Vagina (tissue), 2 donors: ENCODE measurements around the gene CTDSP1. TPM values are rescaled to one million over a fixed set of nuclear protein-coding genes. Genes with fewer than 3 reads are reported as not detected.

Source experiments
- DNase-seq, 2 donors: peaks; one replicate each; pipeline ENCODE4 v3.0.0-alpha.2; 2017; ENCODE audit errors: extremely low spot score in 2 of 2
- H3K27ac ChIP-seq: fragments of 200-600 bp; sonication (generic); one replicate; pipeline ENCODE4 v1.5.1; 2019
- H3K27me3 ChIP-seq: fragments of 200-600 bp; sonication (generic); one replicate; pipeline ENCODE4 v1.5.1; 2019
- H3K36me3 ChIP-seq, 2 donors: fragments of 200-600 bp; sonication (generic); one replicate each; pipeline ENCODE4 v1.5.1; 2017 to 2019
- H3K4me1 ChIP-seq: fragments of 200-600 bp; sonication (generic); one replicate; pipeline ENCODE4 v1.5.1; 2019
- H3K4me3 ChIP-seq, 2 donors: fragments of 200-600 bp; sonication (generic); 1 replicate in 1 of 2; 2 replicates in 1 of 2; pipeline ENCODE4 v1.5.1; 2016 to 2019
- H3K9me3 ChIP-seq: fragments of 200-600 bp; sonication (generic); one replicate; pipeline ENCODE4 v1.5.1; 2019
- POLR2A ChIP-seq, 2 donors: fragments of 450-650 bp; IDR thresholded peaks; one replicate each; pipeline ENCODE4 v1.6.1; 2017; ENCODE audit warnings: antibody characterized with exemption in 2 of 2, mild to moderate bottlenecking in 2 of 2, moderate library complexity in 2 of 2
- POLR2AphosphoS5 ChIP-seq, 2 donors: sonication (generic); formaldehyde crosslinking; IDR thresholded peaks; one replicate each; pipeline ENCODE4 v1.9.0; 2017; ENCODE audit warnings: antibody characterized with exemption in 2 of 2, mild to moderate bottlenecking in 2 of 2, low read depth in 1 of 2; ENCODE audit not compliant: insufficient read depth in 1 of 2
- intact Hi-C: fragments of 100-400 bp; cut with DNase I; formaldehyde crosslinking; loops from one replicate; pipeline ENCODE4 v1.15.1; 2023
- total RNA-seq: library from RNA; depleted of rRNA; stranded (reverse); fragments of >200 nt; gene quantifications from one replicate; pipeline ENCODE4 v1.2.3, GENCODE V29; 2016
- TF ChIP-seq, protein P1 (sequence below), 3 experiments: fragments of 450-650 bp in 2 of 3; fragments of 200-600 bp in 1 of 3; sonication (generic) in 1 of 3; IDR thresholded peaks; one replicate each; pipeline ENCODE4 v1.5.1; 2017 to 2019; ENCODE audit warnings: antibody characterized with exemption in 3 of 3, mild to moderate bottlenecking in 2 of 3, moderate library complexity in 2 of 3

CTDSP1 gene
- total RNA-seq, 1 donor from 2014 or later, result 103 TPM

DNA sequence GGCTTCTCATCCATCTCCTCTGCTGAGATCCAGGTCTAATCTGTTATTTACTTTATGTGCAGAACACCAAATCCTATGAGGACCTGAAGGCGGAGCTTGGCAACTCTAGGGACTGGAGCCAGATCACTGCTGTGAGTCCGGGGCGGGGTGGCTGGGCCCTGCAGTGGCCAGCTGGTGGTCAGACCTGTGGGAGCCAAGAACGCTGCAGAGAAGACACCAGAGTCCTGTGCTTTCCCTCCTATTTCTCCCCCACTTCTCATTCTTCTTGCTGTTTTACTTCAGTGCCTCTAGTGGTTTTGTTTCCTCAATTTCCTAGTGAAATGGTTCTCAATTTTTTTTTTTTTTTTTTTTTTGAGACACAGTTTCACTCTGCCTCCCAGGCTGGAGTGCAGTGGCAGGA lies 38.9 kb downstream of the CTDSP1 start:
- intact Hi-C loops, result no loop called here
- Histone ChIP-seq H3K36me3 (no peaks in the 10 kb centered on the region), H3K27ac (no peak overlapping the region), H3K9me3 (no peaks in the 10 kb centered on the region), H3K4me1 (no peaks in the 10 kb centered on the region), H3K27me3 (no peaks in the 10 kb centered on the region), H3K4me3 (no peak overlapping the region)
- no peak for DNase-seq
- TF ChIP-seq POLR2A (IDR thresholded peaks at IDR 0.05), result no peak
- TF ChIP-seq, protein P1, sequence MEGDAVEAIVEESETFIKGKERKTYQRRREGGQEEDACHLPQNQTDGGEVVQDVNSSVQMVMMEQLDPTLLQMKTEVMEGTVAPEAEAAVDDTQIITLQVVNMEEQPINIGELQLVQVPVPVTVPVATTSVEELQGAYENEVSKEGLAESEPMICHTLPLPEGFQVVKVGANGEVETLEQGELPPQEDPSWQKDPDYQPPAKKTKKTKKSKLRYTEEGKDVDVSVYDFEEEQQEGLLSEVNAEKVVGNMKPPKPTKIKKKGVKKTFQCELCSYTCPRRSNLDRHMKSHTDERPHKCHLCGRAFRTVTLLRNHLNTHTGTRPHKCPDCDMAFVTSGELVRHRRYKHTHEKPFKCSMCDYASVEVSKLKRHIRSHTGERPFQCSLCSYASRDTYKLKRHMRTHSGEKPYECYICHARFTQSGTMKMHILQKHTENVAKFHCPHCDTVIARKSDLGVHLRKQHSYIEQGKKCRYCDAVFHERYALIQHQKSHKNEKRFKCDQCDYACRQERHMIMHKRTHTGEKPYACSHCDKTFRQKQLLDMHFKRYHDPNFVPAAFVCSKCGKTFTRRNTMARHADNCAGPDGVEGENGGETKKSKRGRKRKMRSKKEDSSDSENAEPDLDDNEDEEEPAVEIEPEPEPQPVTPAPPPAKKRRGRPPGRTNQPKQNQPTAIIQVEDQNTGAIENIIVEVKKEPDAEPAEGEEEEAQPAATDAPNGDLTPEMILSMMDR (IDR thresholded peaks at IDR 0.05), result no peak
- no peak for TF ChIP-seq POLR2AphosphoS5 (IDR thresholded peaks at IDR 0.05; ENCODE audit: insufficient read depth in 1 of 2, low read depth in 1 of 2)

DNA sequence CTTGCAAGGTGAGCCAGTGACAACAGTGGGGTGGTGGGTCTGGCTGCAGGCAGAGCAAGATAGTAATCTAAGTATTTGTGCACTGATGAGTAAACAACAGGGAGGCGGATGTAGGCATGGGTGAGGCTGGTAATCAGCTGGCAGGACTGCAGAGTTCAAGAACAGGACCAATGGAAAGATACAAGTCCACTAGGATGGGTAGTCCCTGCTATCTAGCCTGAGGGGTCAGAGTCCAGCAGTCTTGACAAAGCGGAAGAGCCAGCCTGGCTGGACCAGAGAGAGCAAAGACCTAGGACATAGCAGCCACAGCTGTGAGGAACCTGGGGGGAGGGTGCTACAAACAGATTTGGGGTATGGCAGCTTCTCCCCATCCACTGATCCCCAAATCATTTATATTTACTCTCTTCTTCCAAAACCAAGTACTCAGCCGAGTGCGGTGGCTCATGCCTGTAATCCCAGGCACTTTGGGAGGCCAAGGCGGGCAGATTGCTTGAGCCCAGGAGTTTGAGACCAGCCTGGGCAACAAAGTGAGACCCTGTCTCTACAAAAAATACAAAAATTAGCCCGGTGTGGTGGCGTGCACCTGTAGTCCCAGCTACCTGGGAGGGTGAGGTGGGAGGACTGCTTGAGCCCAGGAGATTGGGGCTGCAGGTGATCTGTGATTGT lies 45.2 kb downstream of the CTDSP1 start:
- Histone ChIP-seq H3K27me3 (no peaks in the 10 kb centered on the region), H3K4me1 (no peaks in the 10 kb centered on the region), H3K4me3 (no peak overlapping the region), H3K36me3 (peaks cover 0 to 6% of the 10 kb centered on the region in 2 donors), H3K9me3 (no peaks in the 10 kb centered on the region), H3K27ac (no peak overlapping the region)
- intact Hi-C loops, result no loop called here
- TF ChIP-seq, protein P1 (IDR thresholded peaks at IDR 0.05), result no peak
- TF ChIP-seq POLR2A (IDR thresholded peaks at IDR 0.05) (no peak), POLR2AphosphoS5 (IDR thresholded peaks at IDR 0.05; ENCODE audit: insufficient read depth in 1 of 2, low read depth in 1 of 2) (no peak)
- DNase-seq, result no peak

DNA sequence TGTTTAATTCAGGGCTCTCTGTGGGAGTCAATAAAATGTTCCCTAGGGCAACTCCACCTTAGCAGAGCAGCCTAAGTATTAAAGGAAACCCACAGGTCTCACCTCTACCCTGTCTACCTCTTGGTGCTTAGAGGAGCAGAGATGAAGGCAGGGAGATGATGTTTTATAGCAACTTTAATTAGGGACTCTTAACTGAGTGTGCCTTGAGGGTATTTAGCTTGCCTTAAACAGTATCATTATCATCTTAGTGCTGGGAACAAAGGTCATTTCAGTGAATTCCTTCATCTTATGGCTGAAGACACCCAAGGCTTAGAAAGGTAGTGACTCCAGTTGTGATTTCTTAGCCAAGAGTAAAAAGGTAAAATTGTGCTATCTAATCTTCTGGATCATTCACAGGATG lies 45.9 kb downstream of the CTDSP1 start:
- H3K36me3 ChIP-seq, result peaks cover 0 to 7% of the 10 kb centered on the region in 2 donors
- no peaks in the 10 kb centered on the region for H3K9me3 ChIP-seq
- no peaks in the 10 kb centered on the region for H3K27me3 ChIP-seq
- no peak overlapping the region for H3K4me3 ChIP-seq
- intact Hi-C loops, result no loop called here
- DNase-seq, result no peak
- no peaks in the 10 kb centered on the region for H3K4me1 ChIP-seq
- H3K27ac ChIP-seq, result no peak overlapping the region
- TF ChIP-seq POLR2A (IDR thresholded peaks at IDR 0.05) (no peak), POLR2AphosphoS5 (IDR thresholded peaks at IDR 0.05; ENCODE audit: insufficient read depth in 1 of 2, low read depth in 1 of 2) (no peak)
- TF ChIP-seq, protein P1 (IDR thresholded peaks at IDR 0.05), result no peak

DNA sequence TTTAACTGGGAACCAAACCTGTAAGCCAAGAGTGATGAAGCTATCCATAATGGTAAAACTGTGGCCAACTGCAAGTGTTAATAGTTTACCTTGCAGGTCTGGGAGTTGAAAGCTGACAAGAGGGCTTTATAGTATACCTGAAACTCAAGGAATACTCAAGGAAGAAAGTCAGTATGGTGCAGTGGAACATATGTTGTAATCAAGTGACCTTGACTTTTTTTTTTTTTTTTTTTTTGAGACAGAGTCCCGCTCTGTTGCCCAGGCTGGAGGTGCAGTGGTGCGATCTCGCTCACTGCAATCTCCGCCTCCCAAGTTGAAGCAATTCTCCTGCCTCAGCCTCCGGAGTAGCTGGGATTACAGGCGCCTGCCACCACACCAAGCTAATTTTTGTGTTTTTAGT lies 46.9 kb downstream of the CTDSP1 start:
- no peak overlapping the region for H3K27ac ChIP-seq
- no peaks in the 10 kb centered on the region for H3K4me1 ChIP-seq
- peaks cover 0 to 7% of the 10 kb centered on the region in 2 donors for H3K36me3 ChIP-seq
- intact Hi-C loops, result no loop called here
- H3K4me3 ChIP-seq, result no peak overlapping the region
- H3K27me3 ChIP-seq, result no peaks in the 10 kb centered on the region
- no peak for DNase-seq
- TF ChIP-seq, protein P1 (IDR thresholded peaks at IDR 0.05), result no peak
- TF ChIP-seq POLR2AphosphoS5 (IDR thresholded peaks at IDR 0.05; ENCODE audit: insufficient read depth in 1 of 2, low read depth in 1 of 2), result no peak
- TF ChIP-seq POLR2A (IDR thresholded peaks at IDR 0.05), result no peak
- no peaks in the 10 kb centered on the region for H3K9me3 ChIP-seq

DNA sequence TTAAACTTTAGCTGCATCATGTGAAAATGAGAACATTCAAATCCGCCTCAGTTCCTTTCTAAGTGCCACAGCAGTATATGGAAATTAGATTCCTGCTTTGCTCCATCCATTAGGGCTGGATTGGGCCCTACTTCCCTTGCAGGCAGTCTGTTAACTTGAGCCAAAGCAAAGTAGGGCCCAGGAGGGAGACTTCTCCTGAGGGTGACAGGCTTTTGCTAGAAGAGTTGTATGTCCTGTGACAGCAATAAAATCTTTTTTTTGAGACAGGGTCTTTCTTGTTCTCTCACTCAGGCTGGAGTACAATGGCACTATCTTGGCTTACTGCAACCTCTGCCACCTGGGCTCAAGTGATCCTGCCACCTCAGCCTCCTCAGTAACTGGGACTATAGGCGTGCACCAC lies 47.4 kb downstream of the CTDSP1 start:
- H3K27ac ChIP-seq, result no peak overlapping the region
- no peak for DNase-seq
- peaks cover 0 to 7% of the 10 kb centered on the region in 2 donors for H3K36me3 ChIP-seq
- H3K9me3 ChIP-seq, result no peaks in the 10 kb centered on the region
- intact Hi-C loops, result no loop called here
- no peak overlapping the region for H3K4me3 ChIP-seq
- H3K27me3 ChIP-seq, result no peaks in the 10 kb centered on the region
- TF ChIP-seq POLR2A (IDR thresholded peaks at IDR 0.05), result no peak
- TF ChIP-seq POLR2AphosphoS5 (IDR thresholded peaks at IDR 0.05; ENCODE audit: insufficient read depth in 1 of 2, low read depth in 1 of 2), result no peak
- TF ChIP-seq, protein P1 (IDR thresholded peaks at IDR 0.05), result no peak
- no peaks in the 10 kb centered on the region for H3K4me1 ChIP-seq
